Calu3 (cell line): Measurements from ENCODE around the gene ATOX1. TPM values are rescaled to one million over a fixed set of nuclear protein-coding genes. Genes with fewer than 3 reads are reported as not detected.

Experiments
- BruUV-seq: library from RNA; stranded (reverse); fragments of 400-500 nt; replicated peaks from 2 replicates; lab custom pipeline; 2021; lab: Mats Ljungman, UMichigan
- CTCF ChIA-PET: fragments of 300-600 bp; sonication (Branson Sonifier 250); formaldehyde crosslinking; loops from one replicate; lab custom pipeline; 2022; ENCODE audit warnings: antibody characterized with exemption; lab: Charles Lee
- DNase-seq: peaks from one replicate; pipeline ENCODE4 v3.0.0; 2022
- H3K27ac Mint-ChIP-seq: one replicate; pipeline ENCODE4 v1.8.0; 2022; ENCODE audit warnings: mixed read lengths; ENCODE audit not compliant: unreplicated experiment
- H3K27me3 Mint-ChIP-seq: one replicate; pipeline ENCODE4 v1.8.0; 2022; ENCODE audit warnings: mixed read lengths; ENCODE audit not compliant: unreplicated experiment
- H3K36me3 Mint-ChIP-seq: one replicate; pipeline ENCODE4 v1.8.0; 2022; ENCODE audit warnings: mild to moderate bottlenecking, moderate library complexity, mixed read lengths; ENCODE audit not compliant: insufficient read depth, unreplicated experiment
- H3K4me1 Mint-ChIP-seq: one replicate; pipeline ENCODE4 v1.8.0; 2022; ENCODE audit warnings: mild to moderate bottlenecking, low read depth, mixed read lengths; ENCODE audit not compliant: unreplicated experiment
- H3K4me3 Mint-ChIP-seq: one replicate; pipeline ENCODE4 v1.8.0; 2022; ENCODE audit warnings: mild to moderate bottlenecking, low read depth, moderate library complexity, mixed read lengths; ENCODE audit not compliant: unreplicated experiment
- H3K9me3 Mint-ChIP-seq: one replicate; pipeline ENCODE4 v1.8.0; 2022; ENCODE audit warnings: low read depth, mixed read lengths; ENCODE audit not compliant: unreplicated experiment
- intact Hi-C: fragments of 100-400 bp; cut with micrococcal nuclease; formaldehyde crosslinking; loops from one replicate; pipeline ENCODE4 v1.10.0; 2022; ENCODE audit not compliant: unreplicated experiment
- total RNA-seq: library from RNA; stranded (reverse); gene quantifications from 2 replicates; pipeline ENCODE4 v1.2.3, GENCODE V29; 2022
- TF ChIP-seq, protein P1 (sequence below): fragments of 200-600 bp; IDR thresholded peaks from one replicate; pipeline ENCODE4 v1.8.0; 2022; ENCODE audit warnings: antibody characterized with exemption; ENCODE audit not compliant: unreplicated experiment

The ATOX1 gene
- total RNA-seq, 1 experiment from 2014 or later, result 239 TPM

DNA sequence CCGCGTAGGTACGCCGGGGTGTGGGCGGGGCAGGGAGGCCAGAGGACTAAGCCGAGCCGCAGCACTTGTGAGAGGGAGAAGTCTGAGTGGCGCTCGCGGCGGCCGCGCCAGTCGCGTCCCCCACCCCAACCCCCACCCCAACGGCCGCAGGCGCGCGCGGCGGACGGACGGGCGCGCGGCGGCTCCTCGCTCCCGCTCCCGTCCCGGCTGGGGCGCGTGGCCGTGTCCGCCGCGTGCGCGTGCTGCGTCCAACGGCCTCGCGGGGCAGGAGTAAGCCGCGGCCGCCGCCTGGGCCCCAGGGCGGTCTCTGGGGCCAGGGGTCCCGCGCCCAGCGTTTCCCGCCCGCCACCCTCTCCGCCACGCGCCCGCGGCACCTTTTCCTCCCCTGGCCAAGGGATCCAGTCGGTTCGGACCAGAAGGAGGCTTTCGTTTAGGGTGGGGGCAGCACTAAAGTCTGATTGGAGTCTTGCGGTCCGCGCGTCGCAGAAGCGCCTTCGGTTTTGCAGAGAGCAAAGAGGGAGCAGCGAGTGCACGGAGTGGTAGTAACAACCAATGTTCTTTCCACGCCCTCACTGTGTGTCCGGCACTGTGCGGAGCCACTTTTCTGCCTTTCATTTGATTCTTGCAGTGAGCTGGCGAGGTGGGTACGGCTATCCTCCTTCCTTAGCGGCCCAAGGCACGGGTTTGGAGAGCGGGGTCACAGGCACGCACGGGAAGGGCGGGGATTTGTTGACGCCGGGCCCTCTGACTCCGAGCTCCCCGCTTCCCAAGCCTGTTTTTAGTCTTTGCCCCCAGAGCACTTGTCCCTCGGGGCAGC, 13.8 kb upstream of the ATOX1 start:
- Mint-ChIP-seq H3K27ac (no peak overlapping the region), H3K4me3 (no peak overlapping the region), H3K27me3 (no peaks in the 10 kb centered on the region), H3K4me1 (peaks cover 23% of the 10 kb centered on the region), H3K9me3 (no peaks in the 10 kb centered on the region), H3K36me3 (peaks cover 2% of the 10 kb centered on the region)
- CTCF ChIA-PET, result interaction anchor here (0.8 to 2.6 kb wide), 4 partner anchors 12 to 729 kb away, joined by 3 to 47 read pairs (median 11); no protein-coding TSS in a partner anchor
- TF ChIP-seq, protein P1, sequence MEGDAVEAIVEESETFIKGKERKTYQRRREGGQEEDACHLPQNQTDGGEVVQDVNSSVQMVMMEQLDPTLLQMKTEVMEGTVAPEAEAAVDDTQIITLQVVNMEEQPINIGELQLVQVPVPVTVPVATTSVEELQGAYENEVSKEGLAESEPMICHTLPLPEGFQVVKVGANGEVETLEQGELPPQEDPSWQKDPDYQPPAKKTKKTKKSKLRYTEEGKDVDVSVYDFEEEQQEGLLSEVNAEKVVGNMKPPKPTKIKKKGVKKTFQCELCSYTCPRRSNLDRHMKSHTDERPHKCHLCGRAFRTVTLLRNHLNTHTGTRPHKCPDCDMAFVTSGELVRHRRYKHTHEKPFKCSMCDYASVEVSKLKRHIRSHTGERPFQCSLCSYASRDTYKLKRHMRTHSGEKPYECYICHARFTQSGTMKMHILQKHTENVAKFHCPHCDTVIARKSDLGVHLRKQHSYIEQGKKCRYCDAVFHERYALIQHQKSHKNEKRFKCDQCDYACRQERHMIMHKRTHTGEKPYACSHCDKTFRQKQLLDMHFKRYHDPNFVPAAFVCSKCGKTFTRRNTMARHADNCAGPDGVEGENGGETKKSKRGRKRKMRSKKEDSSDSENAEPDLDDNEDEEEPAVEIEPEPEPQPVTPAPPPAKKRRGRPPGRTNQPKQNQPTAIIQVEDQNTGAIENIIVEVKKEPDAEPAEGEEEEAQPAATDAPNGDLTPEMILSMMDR, result no peak
- intact Hi-C loops, result loop anchor here (10.0 kb wide), 1 partner anchor 327 kb away; the partner anchor contains the start of gene SLC36A1
- peak; percentile 31 for DNase-seq
- BruUV-seq, result no TSS peak

DNA sequence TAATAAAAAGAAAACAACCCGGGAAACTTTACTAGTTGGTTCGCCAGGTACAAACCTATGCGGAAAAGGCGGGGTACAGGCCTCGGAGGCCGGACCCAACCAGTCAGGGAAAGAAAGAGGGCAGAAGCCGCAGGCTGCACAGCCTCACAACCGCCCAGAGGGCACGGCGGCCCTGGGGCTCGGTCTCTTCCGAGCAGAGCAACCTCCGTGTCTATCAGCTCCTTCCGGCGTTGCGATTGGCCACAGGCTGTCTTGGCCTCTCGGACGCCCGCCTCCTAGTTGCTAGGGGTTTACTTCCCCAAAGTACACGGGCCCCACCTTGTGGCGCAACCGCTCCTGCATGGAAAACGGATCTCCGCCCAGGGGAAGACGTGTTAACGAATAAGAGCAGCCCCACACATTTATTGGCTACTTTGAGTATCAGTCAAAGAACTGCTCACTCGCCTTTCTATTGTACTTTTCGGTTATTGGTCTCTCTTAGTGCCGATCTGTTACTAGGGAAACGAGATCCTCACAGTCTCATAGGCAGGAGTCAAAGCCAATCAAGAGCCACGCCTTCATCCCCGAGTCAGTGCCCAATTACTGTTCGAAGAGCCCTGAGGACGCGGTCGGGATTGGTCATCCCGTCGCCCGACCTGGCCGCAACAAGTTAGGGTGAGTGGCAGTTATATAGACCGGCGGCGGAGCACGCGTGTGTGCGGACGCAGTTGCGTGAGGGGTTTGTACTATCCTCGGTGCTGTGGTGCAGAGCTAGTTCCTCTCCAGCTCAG, 13.0 kb upstream of the ATOX1 start, which contains the start of gene G3BP1:
G3BP1 (plus strand) TSS at position 696 of the 770 bp plus-strand sequence. CDS start 14,667 bp downstream, outside the sequence.
- TF ChIP-seq, protein P1, result peak; percentile 32
- DNase-seq, result peak; percentile 100
- intact Hi-C loops, result loop anchor here (1.0 to 10.0 kb wide), 4 partner anchors 26 to 327 kb away; partner anchors contain the start of gene SLC36A1
- Mint-ChIP-seq H3K27me3 (no peaks in the 10 kb centered on the region), H3K9me3 (no peaks in the 10 kb centered on the region), H3K36me3 (peaks cover 4% of the 10 kb centered on the region), H3K27ac (no peak within 1 kb of the TSS), H3K4me1 (peaks cover 15% of the 10 kb centered on the region), H3K4me3 (no peak within 1 kb of the TSS)
- no TSS peak for BruUV-seq
- CTCF ChIA-PET, result interaction anchor here (0.6 to 2.6 kb wide), 14 partner anchors 11 to 324 kb away, joined by 3 to 47 read pairs (median 5); partner anchors contain the start of gene SLC36A1

DNA sequence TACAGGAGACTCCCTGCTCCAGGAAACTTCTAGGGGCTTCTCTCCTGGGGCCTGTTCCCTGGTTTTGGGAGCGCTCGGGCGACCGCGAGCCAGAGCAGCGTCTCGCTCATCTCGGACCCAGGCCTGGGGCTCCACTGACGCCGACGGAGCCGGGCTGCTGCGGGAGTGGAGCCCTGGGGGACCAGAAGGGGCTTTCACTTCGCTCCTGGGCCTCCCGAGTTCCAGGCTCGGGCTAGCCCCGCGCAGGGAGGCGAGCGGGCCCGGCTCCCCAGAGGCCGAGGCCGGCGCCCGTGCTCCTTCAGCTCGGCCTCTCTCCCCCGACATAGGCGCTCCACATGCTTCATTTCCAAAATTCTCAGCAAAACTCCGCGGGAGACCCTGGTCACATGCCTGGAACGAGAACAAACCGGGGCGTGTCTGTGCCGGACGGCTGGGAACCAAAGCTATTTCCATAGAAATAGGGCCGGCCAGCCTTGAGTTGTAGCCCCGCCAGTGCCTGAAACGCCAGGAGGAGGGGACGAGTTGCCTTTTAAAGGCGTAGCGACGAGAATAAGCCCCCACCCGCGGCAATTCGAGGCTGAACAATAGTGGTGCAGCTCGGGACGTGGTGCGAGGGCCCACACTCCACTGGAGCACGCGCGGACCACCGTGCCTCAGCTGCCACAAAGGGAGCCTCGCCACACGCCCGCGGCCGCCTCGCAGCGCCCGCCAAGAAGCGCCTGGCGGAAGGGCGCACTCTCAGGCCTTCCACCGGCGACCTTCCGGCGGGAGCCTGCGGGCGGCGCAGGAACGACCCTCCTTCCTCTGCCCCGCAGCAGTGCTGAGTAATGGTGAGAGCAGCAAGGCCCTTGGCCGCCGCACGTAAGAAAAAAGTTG, 12.2 kb upstream of the ATOX1 start:
- H3K27ac Mint-ChIP-seq, result no peak overlapping the region

More for the DNA sequence above, 12.2 kb upstream of the ATOX1 start:
- TSS peak; percentile 71 for BruUV-seq
- TF ChIP-seq, protein P1, result no peak
- Mint-ChIP-seq H3K36me3 (peaks cover 4% of the 10 kb centered on the region), H3K4me1 (peaks cover 6% of the 10 kb centered on the region), H3K9me3 (no peaks in the 10 kb centered on the region), H3K27me3 (no peaks in the 10 kb centered on the region), H3K4me3 (no peak overlapping the region)
- peak; percentile 64 for DNase-seq
- CTCF ChIA-PET, result interaction anchor here (0.6 to 2.6 kb wide), 17 partner anchors 11 to 323 kb away, joined by 3 to 47 read pairs (median 4); partner anchors contain the start of gene SLC36A1
- intact Hi-C loops, result loop anchor here (1.0 to 10.0 kb wide), 4 partner anchors 25 to 326 kb away; partner anchors contain the start of gene SLC36A1
